Measurements from ENCODE around the gene VTN.

VTN gene

GRCh38 chr17:28404812-28405570 is 34.9 kb upstream of the VTN start:
- H3K4me1 ChIP-seq (ENCODE audit: insufficient read depth, poor library complexity, severe bottlenecking): peaks cover 29% of the 10 kb centered on the region

DNA sequence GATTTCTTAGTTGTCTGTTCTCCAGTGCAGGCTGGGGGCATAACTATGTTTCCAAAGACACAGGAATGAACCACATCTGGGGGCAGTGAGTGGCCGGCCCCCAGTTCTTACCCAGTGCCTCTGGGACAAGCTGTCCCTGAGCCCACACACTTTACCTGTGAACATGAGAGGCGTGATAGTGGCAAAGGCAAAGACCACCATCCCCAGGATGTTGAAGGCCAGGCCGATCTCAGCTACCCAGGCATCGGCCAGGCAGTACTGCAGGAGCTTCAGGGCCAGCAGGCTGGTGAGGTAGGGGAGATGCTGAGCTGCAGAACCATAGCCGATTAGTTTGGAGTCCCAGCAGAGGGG is 34.3 kb upstream of the VTN start:
- Histone ChIP-seq H3K4me1 (ENCODE audit: insufficient read depth, poor library complexity, severe bottlenecking) (peaks cover 29% of the 10 kb centered on the region), H3K36me3 (ENCODE audit: low read depth) (peaks cover 53% of the 10 kb centered on the region), H3K9me3 (ENCODE audit: severe bottlenecking) (no peaks in the 10 kb centered on the region), H3K4me3 (ENCODE audit: severe bottlenecking) (no peak overlapping the region), H3K27me3 (ENCODE audit: insufficient read depth, poor library complexity, severe bottlenecking) (no peaks in the 10 kb centered on the region), H3K27ac (ENCODE audit: poor library complexity, severe bottlenecking) (no peak overlapping the region)
- ATAC-seq (ENCODE audit: low read depth) (no peak), DNase-seq (ENCODE audit: low spot score) (no peak)
- TF ChIP-seq, protein P1, sequence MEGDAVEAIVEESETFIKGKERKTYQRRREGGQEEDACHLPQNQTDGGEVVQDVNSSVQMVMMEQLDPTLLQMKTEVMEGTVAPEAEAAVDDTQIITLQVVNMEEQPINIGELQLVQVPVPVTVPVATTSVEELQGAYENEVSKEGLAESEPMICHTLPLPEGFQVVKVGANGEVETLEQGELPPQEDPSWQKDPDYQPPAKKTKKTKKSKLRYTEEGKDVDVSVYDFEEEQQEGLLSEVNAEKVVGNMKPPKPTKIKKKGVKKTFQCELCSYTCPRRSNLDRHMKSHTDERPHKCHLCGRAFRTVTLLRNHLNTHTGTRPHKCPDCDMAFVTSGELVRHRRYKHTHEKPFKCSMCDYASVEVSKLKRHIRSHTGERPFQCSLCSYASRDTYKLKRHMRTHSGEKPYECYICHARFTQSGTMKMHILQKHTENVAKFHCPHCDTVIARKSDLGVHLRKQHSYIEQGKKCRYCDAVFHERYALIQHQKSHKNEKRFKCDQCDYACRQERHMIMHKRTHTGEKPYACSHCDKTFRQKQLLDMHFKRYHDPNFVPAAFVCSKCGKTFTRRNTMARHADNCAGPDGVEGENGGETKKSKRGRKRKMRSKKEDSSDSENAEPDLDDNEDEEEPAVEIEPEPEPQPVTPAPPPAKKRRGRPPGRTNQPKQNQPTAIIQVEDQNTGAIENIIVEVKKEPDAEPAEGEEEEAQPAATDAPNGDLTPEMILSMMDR (IDR thresholded peaks at IDR 0.05; ENCODE audit: poor library complexity, severe bottlenecking): no peak

More at GRCh38 chr17:28404812-28405570, 34.9 kb upstream of the VTN start:
- Histone ChIP-seq H3K36me3 (ENCODE audit: low read depth) (peaks cover 51% of the 10 kb centered on the region), H3K27me3 (ENCODE audit: insufficient read depth, poor library complexity, severe bottlenecking) (no peaks in the 10 kb centered on the region), H3K27ac (ENCODE audit: poor library complexity, severe bottlenecking) (peak overlapping the region; percentile 82), H3K9me3 (ENCODE audit: severe bottlenecking) (no peaks in the 10 kb centered on the region), H3K4me3 (ENCODE audit: severe bottlenecking) (peak overlapping the region; percentile 60)
- ATAC-seq (ENCODE audit: low read depth) (no peak), DNase-seq (ENCODE audit: low spot score) (no peak)
- TF ChIP-seq, protein P1 (IDR thresholded peaks at IDR 0.05; ENCODE audit: poor library complexity, severe bottlenecking): no peak

DNA sequence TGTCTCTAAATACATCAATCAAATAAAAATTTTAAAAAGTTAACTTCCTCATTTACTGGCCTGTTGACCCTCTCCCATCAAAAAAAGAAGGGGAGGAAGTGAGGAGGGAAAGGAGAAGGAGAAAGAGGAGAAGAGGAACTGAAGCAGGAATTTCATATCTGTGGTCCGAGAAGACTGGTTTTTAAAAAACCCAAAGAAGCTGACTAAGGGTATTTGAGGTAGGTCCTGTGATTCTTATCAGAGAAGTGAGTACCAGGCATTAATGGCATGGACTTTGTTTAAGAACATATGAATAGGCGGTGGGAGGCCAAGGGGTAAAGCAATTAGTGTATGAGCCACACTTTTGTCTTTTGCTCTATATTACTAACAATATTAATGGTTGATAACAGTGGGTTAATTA is 33.9 kb upstream of the VTN start:
- H3K27me3 ChIP-seq (ENCODE audit: insufficient read depth, poor library complexity, severe bottlenecking): no peaks in the 10 kb centered on the region
- DNase-seq (ENCODE audit: low spot score) (no peak), ATAC-seq (ENCODE audit: low read depth) (no peak)
- H3K9me3 ChIP-seq (ENCODE audit: severe bottlenecking): no peaks in the 10 kb centered on the region
- TF ChIP-seq, protein P1 (IDR thresholded peaks at IDR 0.05; ENCODE audit: poor library complexity, severe bottlenecking): no peak
- H3K27ac ChIP-seq (ENCODE audit: poor library complexity, severe bottlenecking): no peak overlapping the region
- peaks cover 57% of the 10 kb centered on the region for H3K36me3 ChIP-seq (ENCODE audit: low read depth)
- H3K4me1 ChIP-seq (ENCODE audit: insufficient read depth, poor library complexity, severe bottlenecking): peaks cover 25% of the 10 kb centered on the region
- H3K4me3 ChIP-seq (ENCODE audit: severe bottlenecking): no peak overlapping the region

DNA sequence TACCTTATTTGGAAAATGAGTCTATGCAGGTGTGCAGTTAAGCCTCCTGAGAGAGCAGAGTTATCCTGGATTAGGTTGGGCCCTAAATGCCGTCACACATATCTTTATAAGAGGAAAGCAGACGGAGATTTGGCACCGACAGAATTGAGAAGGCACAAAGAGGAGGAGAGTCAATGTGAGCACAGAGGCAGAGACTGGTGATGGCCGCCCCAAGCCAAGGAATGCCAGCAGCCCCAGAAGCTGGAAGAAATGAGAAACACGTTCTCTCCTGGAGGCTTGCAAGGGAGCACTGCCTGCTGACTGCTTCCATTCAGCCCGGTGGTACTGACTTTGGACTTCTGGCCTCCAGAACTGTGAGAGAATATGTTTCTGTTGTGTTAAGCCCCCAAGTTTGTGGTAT is 32.7 kb upstream of the VTN start:
- Histone ChIP-seq H3K4me1 (ENCODE audit: insufficient read depth, poor library complexity, severe bottlenecking) (peaks cover 14% of the 10 kb centered on the region), H3K9me3 (ENCODE audit: severe bottlenecking) (no peaks in the 10 kb centered on the region), H3K27me3 (ENCODE audit: insufficient read depth, poor library complexity, severe bottlenecking) (no peaks in the 10 kb centered on the region), H3K4me3 (ENCODE audit: severe bottlenecking) (no peak overlapping the region), H3K27ac (ENCODE audit: poor library complexity, severe bottlenecking) (no peak overlapping the region), H3K36me3 (ENCODE audit: low read depth) (peaks cover 64% of the 10 kb centered on the region)
- ATAC-seq (ENCODE audit: low read depth) (no peak), DNase-seq (ENCODE audit: low spot score) (no peak)
- TF ChIP-seq, protein P1 (IDR thresholded peaks at IDR 0.05; ENCODE audit: poor library complexity, severe bottlenecking): no peak

- Histone ChIP-seq H3K36me3 (ENCODE audit: low read depth) (peaks cover 64% of the 10 kb centered on the region), H3K27ac (ENCODE audit: poor library complexity, severe bottlenecking) (no peak overlapping the region), H3K9me3 (ENCODE audit: severe bottlenecking) (no peaks in the 10 kb centered on the region), H3K27me3 (ENCODE audit: insufficient read depth, poor library complexity, severe bottlenecking) (no peaks in the 10 kb centered on the region), H3K4me1 (ENCODE audit: insufficient read depth, poor library complexity, severe bottlenecking) (peaks cover 10% of the 10 kb centered on the region), H3K4me3 (ENCODE audit: severe bottlenecking) (no peak overlapping the region)
- DNase-seq (ENCODE audit: low spot score) (no peak), ATAC-seq (ENCODE audit: low read depth) (no peak)
- TF ChIP-seq, protein P1 (IDR thresholded peaks at IDR 0.05; ENCODE audit: poor library complexity, severe bottlenecking): no peak
Measured at GRCh38 chr17:28402224-28402630, 32.1 kb upstream of the VTN start.
